ENCODE data around the gene RNF207. TPM values are rescaled to one million over a fixed set of nuclear protein-coding genes. Genes with fewer than 3 reads are reported as not detected.

RNF207 gene
- total and polyA plus RNA-seq, 4 donors, result 3.3 to 13.7 (median 5.8) TPM

DNA sequence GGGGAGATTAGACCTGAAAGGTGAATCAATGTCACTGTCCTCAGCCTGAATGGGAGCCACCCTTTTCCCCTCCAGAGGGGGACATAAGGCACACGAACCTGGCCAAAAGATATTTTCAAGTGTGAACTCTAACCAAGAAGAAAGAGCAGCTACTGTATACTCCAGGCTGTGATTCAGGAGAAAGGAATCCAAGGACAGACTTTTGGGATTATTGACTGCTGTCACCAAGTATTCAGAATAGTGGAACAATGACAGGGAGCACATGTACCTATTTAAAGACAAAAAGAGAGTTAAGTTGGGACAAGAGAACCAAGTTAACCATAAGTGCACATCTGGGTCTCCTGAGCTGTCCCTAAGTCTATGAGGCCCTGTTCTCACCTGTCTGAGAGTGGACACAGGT, 27.5 kb downstream of the RNF207 start:
- 79% methylated on average over 1 of the region's 1 CpG for WGBS
- Histone ChIP-seq H3K27ac (ENCODE audit: low read depth in 1 of 2, low read length in 2 of 2) (no peak overlapping the region), H3K9ac (ENCODE audit: low read depth in 1 of 2, low read length in 2 of 2) (no peak overlapping the region), H3K4me3 (ENCODE audit: low read depth in 1 of 3, low read length in 3 of 3) (no peak overlapping the region), H3K4me1 (ENCODE audit: control insufficient read depth in 4 of 4, insufficient read depth in 4 of 4, low read length in 3 of 4) (peaks cover 0 to 15% (median 8%) of the 10 kb centered on the region in 4 donors), H3K36me3 (ENCODE audit: control insufficient read depth in 4 of 4, insufficient read depth in 3 of 4, low read depth in 1 of 4, low read length in 3 of 4) (peaks cover 7 to 33% (median 22%) of the 10 kb centered on the region in 4 donors), H3K9me3 (ENCODE audit: control insufficient read depth in 4 of 4, low read length in 3 of 4) (no peaks in the 10 kb centered on the region), H3K27me3 (ENCODE audit: control insufficient read depth in 4 of 4, insufficient read depth in 4 of 4, low read length in 3 of 4) (no peaks in the 10 kb centered on the region)
- no peak for DNase-seq (ENCODE audit: low spot score)
- TF ChIP-seq YY1 (IDR thresholded peaks at IDR 0.05) (no peak), SP1 (IDR thresholded peaks at IDR 0.05) (no peak), GABPA (IDR thresholded peaks at IDR 0.05 in 1 of 2, conservative IDR thresholded peaks at IDR 0.05 in 1 of 2) (no peak), RXRA (IDR thresholded peaks at IDR 0.05) (no peak), EGR1 (IDR thresholded peaks at IDR 0.05; ENCODE audit: low read depth in 2 of 2) (no peak), HNF4A (conservative IDR thresholded peaks at IDR 0.05) (no peak)

- Histone ChIP-seq H3K4me1 (ENCODE audit: control insufficient read depth in 4 of 4, insufficient read depth in 4 of 4, low read length in 3 of 4) (peaks cover 0 to 15% (median 8%) of the 10 kb centered on the region in 4 donors), H3K9me3 (ENCODE audit: control insufficient read depth in 4 of 4, low read length in 3 of 4) (no peaks in the 10 kb centered on the region), H3K4me3 (ENCODE audit: low read depth in 1 of 3, low read length in 3 of 3) (peak overlapping the region; percentile 70 to 97 (median 71)), H3K9ac (ENCODE audit: low read depth in 1 of 2, low read length in 2 of 2) (peak overlapping the region; percentile 2 to 64), H3K36me3 (ENCODE audit: control insufficient read depth in 4 of 4, insufficient read depth in 3 of 4, low read depth in 1 of 4, low read length in 3 of 4) (peaks cover 7 to 26% (median 21%) of the 10 kb centered on the region in 4 donors), H3K27ac (ENCODE audit: low read depth in 1 of 2, low read length in 2 of 2) (no peak overlapping the region), H3K27me3 (ENCODE audit: control insufficient read depth in 4 of 4, insufficient read depth in 4 of 4, low read length in 3 of 4) (no peaks in the 10 kb centered on the region)
- WGBS, result 63% methylated on average over 20 of the region's 20 CpGs
- TF ChIP-seq HNF4A (conservative IDR thresholded peaks at IDR 0.05), result no peak
- TF ChIP-seq, protein P1, sequence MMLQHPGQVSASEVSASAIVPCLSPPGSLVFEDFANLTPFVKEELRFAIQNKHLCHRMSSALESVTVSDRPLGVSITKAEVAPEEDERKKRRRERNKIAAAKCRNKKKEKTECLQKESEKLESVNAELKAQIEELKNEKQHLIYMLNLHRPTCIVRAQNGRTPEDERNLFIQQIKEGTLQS (IDR thresholded peaks at IDR 0.05), result no peak
- TF ChIP-seq JUND (IDR thresholded peaks at IDR 0.05), result no peak
- no peak for TF ChIP-seq TAF1 (conservative IDR thresholded peaks at IDR 0.05)
- no peak for TF ChIP-seq RXRA (IDR thresholded peaks at IDR 0.05)
- TF ChIP-seq, protein P2, sequence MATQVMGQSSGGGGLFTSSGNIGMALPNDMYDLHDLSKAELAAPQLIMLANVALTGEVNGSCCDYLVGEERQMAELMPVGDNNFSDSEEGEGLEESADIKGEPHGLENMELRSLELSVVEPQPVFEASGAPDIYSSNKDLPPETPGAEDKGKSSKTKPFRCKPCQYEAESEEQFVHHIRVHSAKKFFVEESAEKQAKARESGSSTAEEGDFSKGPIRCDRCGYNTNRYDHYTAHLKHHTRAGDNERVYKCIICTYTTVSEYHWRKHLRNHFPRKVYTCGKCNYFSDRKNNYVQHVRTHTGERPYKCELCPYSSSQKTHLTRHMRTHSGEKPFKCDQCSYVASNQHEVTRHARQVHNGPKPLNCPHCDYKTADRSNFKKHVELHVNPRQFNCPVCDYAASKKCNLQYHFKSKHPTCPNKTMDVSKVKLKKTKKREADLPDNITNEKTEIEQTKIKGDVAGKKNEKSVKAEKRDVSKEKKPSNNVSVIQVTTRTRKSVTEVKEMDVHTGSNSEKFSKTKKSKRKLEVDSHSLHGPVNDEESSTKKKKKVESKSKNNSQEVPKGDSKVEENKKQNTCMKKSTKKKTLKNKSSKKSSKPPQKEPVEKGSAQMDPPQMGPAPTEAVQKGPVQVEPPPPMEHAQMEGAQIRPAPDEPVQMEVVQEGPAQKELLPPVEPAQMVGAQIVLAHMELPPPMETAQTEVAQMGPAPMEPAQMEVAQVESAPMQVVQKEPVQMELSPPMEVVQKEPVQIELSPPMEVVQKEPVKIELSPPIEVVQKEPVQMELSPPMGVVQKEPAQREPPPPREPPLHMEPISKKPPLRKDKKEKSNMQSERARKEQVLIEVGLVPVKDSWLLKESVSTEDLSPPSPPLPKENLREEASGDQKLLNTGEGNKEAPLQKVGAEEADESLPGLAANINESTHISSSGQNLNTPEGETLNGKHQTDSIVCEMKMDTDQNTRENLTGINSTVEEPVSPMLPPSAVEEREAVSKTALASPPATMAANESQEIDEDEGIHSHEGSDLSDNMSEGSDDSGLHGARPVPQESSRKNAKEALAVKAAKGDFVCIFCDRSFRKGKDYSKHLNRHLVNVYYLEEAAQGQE (IDR thresholded peaks at IDR 0.05), result no peak
- TF ChIP-seq SP1 (IDR thresholded peaks at IDR 0.05), result no peak
- TF ChIP-seq FOXA2 (IDR thresholded peaks at IDR 0.05), result no peak
- TF ChIP-seq, protein P3, sequence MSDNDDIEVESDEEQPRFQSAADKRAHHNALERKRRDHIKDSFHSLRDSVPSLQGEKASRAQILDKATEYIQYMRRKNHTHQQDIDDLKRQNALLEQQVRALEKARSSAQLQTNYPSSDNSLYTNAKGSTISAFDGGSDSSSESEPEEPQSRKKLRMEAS (IDR thresholded peaks at IDR 0.05), result no peak
- TF ChIP-seq, protein P4, sequence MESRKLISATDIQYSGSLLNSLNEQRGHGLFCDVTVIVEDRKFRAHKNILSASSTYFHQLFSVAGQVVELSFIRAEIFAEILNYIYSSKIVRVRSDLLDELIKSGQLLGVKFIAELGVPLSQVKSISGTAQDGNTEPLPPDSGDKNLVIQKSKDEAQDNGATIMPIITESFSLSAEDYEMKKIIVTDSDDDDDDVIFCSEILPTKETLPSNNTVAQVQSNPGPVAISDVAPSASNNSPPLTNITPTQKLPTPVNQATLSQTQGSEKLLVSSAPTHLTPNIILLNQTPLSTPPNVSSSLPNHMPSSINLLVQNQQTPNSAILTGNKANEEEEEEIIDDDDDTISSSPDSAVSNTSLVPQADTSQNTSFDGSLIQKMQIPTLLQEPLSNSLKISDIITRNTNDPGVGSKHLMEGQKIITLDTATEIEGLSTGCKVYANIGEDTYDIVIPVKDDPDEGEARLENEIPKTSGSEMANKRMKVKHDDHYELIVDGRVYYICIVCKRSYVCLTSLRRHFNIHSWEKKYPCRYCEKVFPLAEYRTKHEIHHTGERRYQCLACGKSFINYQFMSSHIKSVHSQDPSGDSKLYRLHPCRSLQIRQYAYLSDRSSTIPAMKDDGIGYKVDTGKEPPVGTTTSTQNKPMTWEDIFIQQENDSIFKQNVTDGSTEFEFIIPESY (IDR thresholded peaks at IDR 0.05), result no peak
- no peak for TF ChIP-seq EGR1 (IDR thresholded peaks at IDR 0.05; ENCODE audit: low read depth in 2 of 2)
- TF ChIP-seq CTCF (IDR thresholded peaks at IDR 0.05; ENCODE audit: low read depth, low read length, missing input control), result no peak
- TF ChIP-seq FOXA1 (IDR thresholded peaks at IDR 0.05), result no peak
- no peak for DNase-seq (ENCODE audit: low spot score)
Measured at GRCh38 chr1:6234502-6235295, 28.8 kb downstream of the RNF207 start.
